ENCODE measurements around the gene FLNB. TPM values are rescaled to one million over a fixed set of nuclear protein-coding genes. Genes with fewer than 3 reads are reported as not detected.

FLNB gene
- total RNA-seq, 1 donor from 2014 or later = 40.4 TPM

GRCh38 chr3:58084166-58084565 is 75.9 kb downstream of the FLNB start:
- H3K27me3 Mint-ChIP-seq (ENCODE audit: low read depth) = no peaks in the 10 kb centered on the region
- H3K36me3 Mint-ChIP-seq (ENCODE audit: low read depth) = peaks cover 9% of the 10 kb centered on the region
- TF ChIP-seq, protein P1, sequence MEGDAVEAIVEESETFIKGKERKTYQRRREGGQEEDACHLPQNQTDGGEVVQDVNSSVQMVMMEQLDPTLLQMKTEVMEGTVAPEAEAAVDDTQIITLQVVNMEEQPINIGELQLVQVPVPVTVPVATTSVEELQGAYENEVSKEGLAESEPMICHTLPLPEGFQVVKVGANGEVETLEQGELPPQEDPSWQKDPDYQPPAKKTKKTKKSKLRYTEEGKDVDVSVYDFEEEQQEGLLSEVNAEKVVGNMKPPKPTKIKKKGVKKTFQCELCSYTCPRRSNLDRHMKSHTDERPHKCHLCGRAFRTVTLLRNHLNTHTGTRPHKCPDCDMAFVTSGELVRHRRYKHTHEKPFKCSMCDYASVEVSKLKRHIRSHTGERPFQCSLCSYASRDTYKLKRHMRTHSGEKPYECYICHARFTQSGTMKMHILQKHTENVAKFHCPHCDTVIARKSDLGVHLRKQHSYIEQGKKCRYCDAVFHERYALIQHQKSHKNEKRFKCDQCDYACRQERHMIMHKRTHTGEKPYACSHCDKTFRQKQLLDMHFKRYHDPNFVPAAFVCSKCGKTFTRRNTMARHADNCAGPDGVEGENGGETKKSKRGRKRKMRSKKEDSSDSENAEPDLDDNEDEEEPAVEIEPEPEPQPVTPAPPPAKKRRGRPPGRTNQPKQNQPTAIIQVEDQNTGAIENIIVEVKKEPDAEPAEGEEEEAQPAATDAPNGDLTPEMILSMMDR (conservative IDR thresholded peaks at IDR 0.05) = no peak
- H3K4me1 Mint-ChIP-seq = peaks cover 7% of the 10 kb centered on the region
- H3K27ac Mint-ChIP-seq (ENCODE audit: unreplicated experiment) = no peak overlapping the region
- no peaks in the 10 kb centered on the region for H3K9me3 Mint-ChIP-seq
- no peak overlapping the region for H3K4me3 Mint-ChIP-seq
- no peak for DNase-seq (ENCODE audit: low read depth, low spot score)

DNA sequence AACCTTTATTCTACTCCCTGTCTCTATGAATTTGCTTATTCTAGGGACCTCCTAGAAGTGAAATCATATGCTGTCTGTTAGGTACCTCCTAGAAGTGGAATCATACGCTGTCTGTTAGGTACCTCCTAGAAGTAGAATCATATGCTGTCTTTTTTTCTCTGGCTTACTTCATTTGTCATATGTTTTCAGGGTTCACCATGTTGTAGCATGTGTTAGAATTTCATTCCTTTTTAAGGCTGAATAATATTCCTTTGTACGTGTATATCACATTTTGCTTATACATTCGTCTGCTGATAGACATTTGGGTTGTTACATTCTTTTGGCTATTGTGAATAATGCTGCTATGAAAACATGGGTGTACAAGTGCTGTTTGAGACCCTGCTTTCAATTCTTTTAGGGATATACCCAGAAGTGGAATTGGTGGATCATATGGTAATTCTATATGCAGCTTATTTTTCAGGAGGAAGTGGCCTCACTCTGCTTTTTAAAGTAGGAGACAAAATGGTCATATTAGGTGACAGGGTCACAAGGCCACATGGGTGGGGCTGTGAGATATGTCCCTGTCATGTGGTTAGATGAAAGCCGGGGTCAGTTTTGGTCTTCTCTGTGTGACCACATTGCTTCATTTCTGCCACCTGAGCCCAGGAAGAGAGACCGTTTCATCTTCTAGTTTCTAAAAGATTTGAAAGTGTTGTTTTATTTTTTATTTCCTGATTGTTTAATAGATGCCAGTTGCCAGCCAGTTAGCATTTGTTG is 76.7 kb downstream of the FLNB start:
- no peaks in the 10 kb centered on the region for H3K27me3 Mint-ChIP-seq (ENCODE audit: low read depth)
- TF ChIP-seq, protein P1 (conservative IDR thresholded peaks at IDR 0.05) = no peak
- H3K9me3 Mint-ChIP-seq = no peaks in the 10 kb centered on the region
- H3K27ac Mint-ChIP-seq (ENCODE audit: unreplicated experiment) = no peak overlapping the region
- no peak for DNase-seq (ENCODE audit: low read depth, low spot score)
- no peak overlapping the region for H3K4me3 Mint-ChIP-seq
- peaks cover 7% of the 10 kb centered on the region for H3K4me1 Mint-ChIP-seq
- peaks cover 2% of the 10 kb centered on the region for H3K36me3 Mint-ChIP-seq (ENCODE audit: low read depth)

DNA sequence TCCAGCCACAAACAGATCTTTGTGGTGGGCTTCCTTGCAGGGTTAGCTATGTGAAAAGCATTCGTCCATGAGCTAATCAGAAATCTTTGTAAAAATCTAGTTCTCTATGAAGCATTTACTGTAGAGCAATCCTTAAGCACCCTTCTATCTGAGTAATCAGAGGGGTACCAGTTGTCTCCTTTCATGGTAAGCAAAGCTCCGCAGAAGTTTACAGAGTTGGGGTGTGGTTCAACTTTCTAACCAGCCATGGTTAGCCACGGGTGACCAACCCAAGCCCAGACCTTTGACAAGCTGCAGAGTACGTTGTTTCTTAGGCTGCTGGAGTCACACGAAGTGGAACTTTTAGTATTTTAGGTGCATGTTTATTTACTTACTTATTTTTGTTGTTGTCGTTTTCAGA is 77.4 kb downstream of the FLNB start:
- Mint-ChIP-seq H3K36me3 (ENCODE audit: low read depth) (no peaks in the 10 kb centered on the region), H3K9me3 (no peaks in the 10 kb centered on the region), H3K27me3 (ENCODE audit: low read depth) (no peaks in the 10 kb centered on the region), H3K4me1 (peaks cover 7% of the 10 kb centered on the region), H3K27ac (ENCODE audit: unreplicated experiment) (no peak overlapping the region), H3K4me3 (no peak overlapping the region)
- DNase-seq (ENCODE audit: low read depth, low spot score) = no peak
- TF ChIP-seq, protein P1 (conservative IDR thresholded peaks at IDR 0.05) = no peak

- Mint-ChIP-seq H3K4me3 (no peak overlapping the region), H3K36me3 (ENCODE audit: low read depth) (no peaks in the 10 kb centered on the region), H3K4me1 (no peaks in the 10 kb centered on the region), H3K27ac (ENCODE audit: unreplicated experiment) (no peak overlapping the region), H3K9me3 (no peaks in the 10 kb centered on the region), H3K27me3 (ENCODE audit: low read depth) (no peaks in the 10 kb centered on the region)
- no peak for DNase-seq (ENCODE audit: low read depth, low spot score)
- TF ChIP-seq, protein P1 (conservative IDR thresholded peaks at IDR 0.05) = no peak
These were observed 80.3 kb downstream of the FLNB start for GRCh38 chr3:58088501-58088900.

DNA sequence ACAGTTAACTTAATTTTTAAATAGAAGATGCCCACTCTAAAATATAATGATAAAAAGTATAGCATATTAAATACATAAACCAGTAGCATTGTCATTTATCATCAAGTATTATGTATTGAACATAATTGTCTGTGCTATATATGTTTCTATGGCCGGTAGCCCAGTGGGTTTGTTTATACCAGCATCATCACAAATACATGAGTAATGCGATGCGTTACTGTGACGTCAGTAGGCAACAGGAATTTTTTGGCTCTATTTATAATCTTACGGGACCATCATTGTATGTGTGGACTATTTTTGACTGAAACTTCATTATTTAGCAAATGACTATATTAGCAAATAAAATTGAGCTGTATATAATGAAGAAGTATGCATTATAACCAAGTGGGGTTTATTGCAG is 82.1 kb downstream of the FLNB start:
- Mint-ChIP-seq H3K27ac (ENCODE audit: unreplicated experiment) (no peak overlapping the region), H3K36me3 (ENCODE audit: low read depth) (no peaks in the 10 kb centered on the region), H3K9me3 (peaks cover 2% of the 10 kb centered on the region), H3K4me3 (no peak overlapping the region), H3K27me3 (ENCODE audit: low read depth) (no peaks in the 10 kb centered on the region), H3K4me1 (no peaks in the 10 kb centered on the region)
- TF ChIP-seq, protein P1 (conservative IDR thresholded peaks at IDR 0.05) = no peak
- DNase-seq (ENCODE audit: low read depth, low spot score) = no peak

Data from neural crest cell (in vitro differentiated cells).